CD4-positive, alpha-beta T cell (primary cell): Measurements from ENCODE around the gene AGBL5. TPM values are rescaled to one million over a fixed set of nuclear protein-coding genes. Genes with fewer than 3 reads are reported as not detected.
A peak's percentile ranks its signal among the peaks of the same experiment; 100 is the strongest.

Source experiments
- ATAC-seq: fragments of 200-7000 bp; cut with Tn5 transposase; one replicate; pipeline ENCODE4 v1.10.0; 2022; ENCODE audit warnings: mild to moderate bottlenecking; ENCODE audit not compliant: poor library complexity
- CTCF ChIA-PET: fragments of 350-600 bp; sonication (Branson Sonifier 250); formaldehyde crosslinking; loops from one replicate; lab custom pipeline; 2021; ENCODE audit warnings: antibody characterized with exemption, inconsistent platforms; lab: Charles Lee
- POLR2A ChIA-PET: fragments of 350-600 bp; sonication (Branson Sonifier 250); formaldehyde crosslinking; loops from one replicate; lab custom pipeline; 2021; ENCODE audit warnings: antibody characterized with exemption, inconsistent platforms; lab: Charles Lee
- DNase-seq, 14 experiments: peaks; one replicate each; pipeline ENCODE4 v3.0.0-alpha.2; 2013 to 2020; ENCODE audit warnings: mixed read lengths in 2 of 14
- H3K27ac ChIP-seq, 2 donors: one replicate each; pipeline versions ENCODE4 v1.5.1 to v1.7.0; 2013; ENCODE audit warnings: low read length in 2 of 2, low read depth in 1 of 2, mild to moderate bottlenecking in 1 of 2
- H3K27me3 ChIP-seq, 2 experiments: 1 replicate in 1 of 2; 2 replicates in 1 of 2; pipeline versions ENCODE4 v1.6.1 to v1.7.0; 2013; ENCODE audit warnings: low read length in 2 of 2, control low read depth in 1 of 2, mild to moderate bottlenecking in 1 of 2, moderate library complexity in 1 of 2; ENCODE audit not compliant: insufficient read depth in 2 of 2, control insufficient read depth in 1 of 2
- H3K36me3 ChIP-seq: one replicate; pipeline ENCODE4 v1.6.1; 2013; ENCODE audit warnings: low read length, control low read depth; ENCODE audit not compliant: insufficient read depth
- H3K4me1 ChIP-seq: one replicate; pipeline ENCODE4 v1.6.1; 2013; ENCODE audit warnings: low read length, control low read depth; ENCODE audit not compliant: insufficient read depth
- H3K4me3 ChIP-seq: one replicate; pipeline ENCODE4 v1.5.1; 2013; ENCODE audit warnings: mild to moderate bottlenecking, low read length, moderate library complexity
- H3K9me3 ChIP-seq, 2 experiments: 1 replicate in 1 of 2; 2 replicates in 1 of 2; pipeline versions ENCODE4 v1.6.1 to v1.7.0; 2013; ENCODE audit warnings: low read length in 2 of 2, mild to moderate bottlenecking in 2 of 2, control low read depth in 1 of 2, moderate library complexity in 1 of 2; ENCODE audit not compliant: control insufficient read depth in 1 of 2, insufficient read depth in 1 of 2
- H3K27ac Mint-ChIP-seq: one replicate; pipeline ENCODE4 v1.8.0; 2020; ENCODE audit warnings: mixed read lengths
- H3K27me3 Mint-ChIP-seq: one replicate; pipeline ENCODE4 v1.8.0; 2021; ENCODE audit warnings: mixed read lengths
- H3K36me3 Mint-ChIP-seq: one replicate; pipeline ENCODE4 v1.8.0; 2021; ENCODE audit warnings: low read depth, mixed read lengths
- H3K4me1 Mint-ChIP-seq: one replicate; pipeline ENCODE4 v1.8.0; 2021; ENCODE audit warnings: low read depth, mixed read lengths
- H3K4me3 Mint-ChIP-seq: one replicate; pipeline ENCODE4 v1.8.0; 2020; ENCODE audit warnings: mild to moderate bottlenecking, mixed read lengths
- H3K9me3 Mint-ChIP-seq: one replicate; pipeline ENCODE4 v1.8.0; 2020; ENCODE audit warnings: mixed read lengths
- intact Hi-C, 2 experiments: fragments of 100-400 bp; cut with DNase I in 1 of 2; cut with micrococcal nuclease in 1 of 2; formaldehyde crosslinking; loops; one replicate each; pipeline versions ENCODE4 v1.15.1 to v1.9.0; 2023 to 2025; cut with DNase I, micrococcal nuclease
- total RNA-seq, 174 experiments: library from RNA in 2 of 174; stranded (reverse) in 2 of 174; gene quantifications; one replicate each; pipeline ENCODE4 v1.2.3 and lab custom pipeline; 2021 to 2026
- TF ChIP-seq, protein P1 (sequence below): fragments of 200-600 bp; IDR thresholded peaks from one replicate; pipeline ENCODE4 v1.8.0; 2022; ENCODE audit warnings: antibody characterized with exemption, mild to moderate bottlenecking

Gene AGBL5
- total RNA-seq, 2 experiments from 2014 or later, result 10.8 to 11.6 TPM

DNA sequence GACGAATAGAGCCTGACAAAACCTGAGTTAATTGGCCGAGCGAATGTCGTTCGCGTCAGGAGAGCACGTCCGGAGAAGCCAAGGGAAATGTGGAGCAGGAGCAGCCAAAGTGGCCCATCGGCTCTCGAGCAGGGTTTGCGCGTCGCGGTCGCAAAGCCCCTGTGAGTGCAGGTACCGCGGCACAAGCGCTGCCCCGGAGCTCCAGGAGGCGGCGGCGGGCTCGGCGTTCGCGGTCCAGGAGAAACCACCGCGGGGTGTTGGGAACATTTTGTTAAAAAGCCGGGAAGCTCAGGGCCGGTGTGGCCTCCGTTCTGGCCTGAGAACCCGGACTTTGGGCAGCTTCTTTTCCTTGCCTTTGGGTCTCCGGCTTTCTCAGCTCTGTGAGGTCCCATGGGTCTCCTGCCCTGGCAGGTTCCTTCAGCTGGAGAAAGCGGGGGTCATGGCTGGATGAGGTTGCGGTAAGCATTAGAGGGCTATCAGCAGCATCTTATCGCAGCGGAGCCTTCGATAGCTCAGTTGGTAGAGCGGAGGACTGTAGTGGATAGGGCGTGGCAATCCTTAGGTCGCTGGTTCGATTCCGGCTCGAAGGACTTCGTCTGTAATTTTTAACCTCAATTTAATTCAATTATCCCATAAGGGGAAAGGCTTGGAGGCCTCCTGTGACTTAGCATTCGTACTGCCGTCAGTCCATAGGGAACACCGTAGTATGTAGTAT, 1.0 kb upstream of the AGBL5 start:
- Histone ChIP-seq H3K27me3 (no peaks in the 10 kb centered on the region), H3K36me3 (peaks cover 11% of the 10 kb centered on the region), H3K9me3 (no peaks in the 10 kb centered on the region), H3K4me1 (peaks cover 20% of the 10 kb centered on the region), H3K27ac (peak overlapping the region; percentile 77 to 83), H3K4me3 (peak overlapping the region; percentile 76)
- peak overlapping the region; percentile 100 for H3K27ac Mint-ChIP-seq
- H3K27me3 Mint-ChIP-seq, result peaks cover 15% of the 10 kb centered on the region
- peak overlapping the region; percentile 100 for H3K4me3 Mint-ChIP-seq
- H3K4me1 Mint-ChIP-seq, result peaks cover 27% of the 10 kb centered on the region
- peak; percentile 57 for ATAC-seq
- ChIA-PET POLR2A (interaction anchor here (0.6 to 13.4 kb wide), 23 partner anchors 11 to 1820 kb away, joined by 3 to 301 read pairs (median 5); partner anchors contain the start of genes ABHD1, ATRAID, GTF3C2 and KHK), CTCF (interaction anchor here (0.9 to 3.1 kb wide), 11 partner anchors 12 to 253 kb away, joined by 3 to 18 read pairs (median 5); partner anchors contain the start of genes KHK, OST4, PREB and TMEM214)
- intact Hi-C loops, result loop anchor here (1.0 to 5.0 kb wide), 5 partner anchors 18 to 162 kb away; partner anchors contain the start of genes ATRAID (in 1 of the 2), KHK (in 1 of the 2), SLC5A6 (in 1 of the 2) and TMEM214 (in 1 of the 2)
- DNase-seq, result peak; percentile 86 to 97 (median 92)
- H3K36me3 Mint-ChIP-seq, result peaks cover 38% of the 10 kb centered on the region
- H3K9me3 Mint-ChIP-seq, result no peaks in the 10 kb centered on the region
- TF ChIP-seq, protein P1, sequence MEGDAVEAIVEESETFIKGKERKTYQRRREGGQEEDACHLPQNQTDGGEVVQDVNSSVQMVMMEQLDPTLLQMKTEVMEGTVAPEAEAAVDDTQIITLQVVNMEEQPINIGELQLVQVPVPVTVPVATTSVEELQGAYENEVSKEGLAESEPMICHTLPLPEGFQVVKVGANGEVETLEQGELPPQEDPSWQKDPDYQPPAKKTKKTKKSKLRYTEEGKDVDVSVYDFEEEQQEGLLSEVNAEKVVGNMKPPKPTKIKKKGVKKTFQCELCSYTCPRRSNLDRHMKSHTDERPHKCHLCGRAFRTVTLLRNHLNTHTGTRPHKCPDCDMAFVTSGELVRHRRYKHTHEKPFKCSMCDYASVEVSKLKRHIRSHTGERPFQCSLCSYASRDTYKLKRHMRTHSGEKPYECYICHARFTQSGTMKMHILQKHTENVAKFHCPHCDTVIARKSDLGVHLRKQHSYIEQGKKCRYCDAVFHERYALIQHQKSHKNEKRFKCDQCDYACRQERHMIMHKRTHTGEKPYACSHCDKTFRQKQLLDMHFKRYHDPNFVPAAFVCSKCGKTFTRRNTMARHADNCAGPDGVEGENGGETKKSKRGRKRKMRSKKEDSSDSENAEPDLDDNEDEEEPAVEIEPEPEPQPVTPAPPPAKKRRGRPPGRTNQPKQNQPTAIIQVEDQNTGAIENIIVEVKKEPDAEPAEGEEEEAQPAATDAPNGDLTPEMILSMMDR, result peak; percentile 42

DNA sequence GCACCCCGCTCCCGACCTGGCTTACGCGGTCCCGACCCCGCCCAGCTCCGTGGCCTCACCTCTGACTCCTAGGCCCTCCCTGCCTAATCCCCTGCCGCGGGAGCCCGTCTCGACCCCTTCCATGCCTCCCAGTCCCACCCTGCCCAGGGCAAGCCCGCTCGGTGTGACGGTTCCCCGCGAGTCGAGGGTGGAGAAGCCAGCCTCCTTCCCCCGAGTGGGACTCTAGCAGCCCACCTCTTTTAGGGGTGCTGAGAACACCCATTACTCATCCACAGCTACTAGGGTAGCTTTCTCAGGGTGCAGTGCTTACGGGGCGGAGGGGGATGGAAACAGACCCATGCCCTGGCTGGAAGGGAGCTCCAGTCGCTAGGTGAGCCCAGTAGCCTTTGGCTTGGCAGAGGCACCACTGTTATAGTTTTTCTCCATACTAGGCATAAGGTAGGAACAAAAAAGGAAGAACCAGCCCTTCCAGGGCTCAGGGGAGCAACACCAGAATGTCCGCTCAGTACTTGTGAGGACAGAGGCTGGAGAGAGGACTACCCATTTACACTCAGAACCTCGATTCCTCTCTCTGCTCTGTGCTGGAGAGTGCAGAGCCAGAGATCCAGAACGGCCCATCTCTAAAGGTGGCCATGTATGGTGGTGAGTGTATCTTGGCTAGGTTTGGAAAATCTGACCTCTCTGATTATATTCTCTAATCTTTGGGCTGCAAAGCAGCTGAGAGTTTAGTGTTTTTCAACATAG, 606 bp downstream of the AGBL5 start:
- peak overlapping the region; percentile 100 for H3K27ac Mint-ChIP-seq
- peaks cover 22% of the 10 kb centered on the region for H3K36me3 ChIP-seq
- H3K4me3 Mint-ChIP-seq, result peak overlapping the region; percentile 96
- CTCF ChIA-PET, result interaction anchor here (0.8 to 3.1 kb wide), 7 partner anchors 18 to 90 kb away, joined by 3 to 18 read pairs (median 10); partner anchors contain the start of genes KHK, OST4 and TMEM214
- POLR2A ChIA-PET, result interaction anchor here (0.6 to 13.4 kb wide), 15 partner anchors 9 to 706 kb away, joined by 3 to 301 read pairs (median 11); partner anchors contain the start of genes ABHD1, ATRAID, KHK and MPV17
- H3K36me3 Mint-ChIP-seq, result peaks cover 50% of the 10 kb centered on the region
- no peaks in the 10 kb centered on the region for H3K9me3 ChIP-seq
- no peaks in the 10 kb centered on the region for H3K27me3 ChIP-seq
- H3K27ac ChIP-seq, result peak overlapping the region; percentile 64 to 74
- peaks cover 15% of the 10 kb centered on the region for H3K27me3 Mint-ChIP-seq
- peaks cover 20% of the 10 kb centered on the region for H3K4me1 ChIP-seq
- peak overlapping the region; percentile 76 for H3K4me3 ChIP-seq
- no peaks in the 10 kb centered on the region for H3K9me3 Mint-ChIP-seq
- ATAC-seq (no peak), DNase-seq (peak in 4 of 14 experiments; percentile 17 to 54 (median 30))
- peaks cover 27% of the 10 kb centered on the region for H3K4me1 Mint-ChIP-seq
- intact Hi-C loops, result loop anchor here (1.0 to 5.0 kb wide), 4 partner anchors 19 to 160 kb away; partner anchors contain the start of genes OST4 (in 2 of the 2), ATRAID (in 1 of the 2), SLC5A6 (in 1 of the 2) and TMEM214 (in 1 of the 2)
- TF ChIP-seq, protein P1, result no peak

- POLR2A ChIA-PET, result interaction anchor here (3.0 to 13.4 kb wide), 3 partner anchors 8 to 31 kb away, joined by 26 to 301 read pairs (median 113); partner anchors contain the start of genes KHK and OST4
- Histone ChIP-seq H3K4me1 (peaks cover 20% of the 10 kb centered on the region), H3K9me3 (no peaks in the 10 kb centered on the region), H3K27ac (no peak overlapping the region), H3K36me3 (peaks cover 25% of the 10 kb centered on the region), H3K4me3 (no peak overlapping the region), H3K27me3 (no peaks in the 10 kb centered on the region)
- no peak for ATAC-seq
- Mint-ChIP-seq H3K36me3 (peaks cover 50% of the 10 kb centered on the region), H3K4me1 (peaks cover 27% of the 10 kb centered on the region), H3K27ac (peak overlapping the region; percentile 15), H3K9me3 (no peaks in the 10 kb centered on the region), H3K4me3 (peak overlapping the region; percentile 96), H3K27me3 (peaks cover 15% of the 10 kb centered on the region)
- intact Hi-C loops, result loop anchor here in 1 of 2 experiments (5.0 kb wide), 1 partner anchor 159 kb away; the partner anchor contains the start of genes ATRAID and SLC5A6
- CTCF ChIA-PET, result interaction anchor here (0.9 to 1.4 kb wide), 2 partner anchors 18 to 92 kb away, joined by 3 to 4 read pairs; partner anchors contain the start of gene OST4
- TF ChIP-seq, protein P1, result no peak
- DNase-seq, result peak in 1 of 14 experiments; percentile 19
Observed at GRCh38 chr2:27053321-27053720, 1.9 kb downstream of the AGBL5 start.
